Stomach smooth muscle (tissue), 2 donors: ENCODE results near the gene NFATC4.
"Not testable (repeated sequence)": the region's sequence is repeated elsewhere in the genome, so short reads cannot be mapped to it uniquely, and the experiment has no call there.

Experiments
- H3K27ac ChIP-seq: one replicate; pipeline ENCODE4 v1.7.0; 2013; ENCODE audit warnings: mild to moderate bottlenecking, low read length, inconsistent platforms
- H3K27me3 ChIP-seq, 2 donors: one replicate each; pipeline ENCODE4 v1.7.0; 2013; ENCODE audit warnings: low read length in 2 of 2; ENCODE audit not compliant: insufficient read depth in 2 of 2, control insufficient read depth in 1 of 2
- H3K36me3 ChIP-seq, 2 donors: one replicate each; pipeline ENCODE4 v1.7.0; 2013; ENCODE audit warnings: low read length in 2 of 2; ENCODE audit not compliant: control insufficient read depth in 2 of 2, insufficient read depth in 2 of 2
- H3K4me1 ChIP-seq: one replicate; pipeline ENCODE4 v1.7.0; 2013; ENCODE audit warnings: low read length; ENCODE audit not compliant: control insufficient read depth, insufficient read depth
- H3K4me3 ChIP-seq, 2 donors: one replicate each; pipeline ENCODE4 v1.7.0; 2013; ENCODE audit warnings: low read length in 2 of 2
- H3K9ac ChIP-seq, 2 donors: one replicate each; pipeline ENCODE4 v1.7.0; 2013; ENCODE audit warnings: low read length in 2 of 2, mild to moderate bottlenecking in 1 of 2
- H3K9me3 ChIP-seq, 2 donors: one replicate each; pipeline ENCODE4 v1.7.0; 2013; ENCODE audit warnings: low read length in 2 of 2; ENCODE audit not compliant: control insufficient read depth in 2 of 2
- donor health status: healthy.
- donor health status: Pancreatic carcinoma.

Gene NFATC4

GRCh38 chr14:24378327-24378726 lies 10.3 kb downstream of the NFATC4 start:
- no peak overlapping the region for H3K9ac ChIP-seq
- no peak overlapping the region for H3K4me3 ChIP-seq
- H3K36me3 ChIP-seq: peaks cover 15 to 28% of the 10 kb centered on the region in 2 donors
- no peaks in the 10 kb centered on the region for H3K9me3 ChIP-seq
- H3K27me3 ChIP-seq: no peaks in the 10 kb centered on the region
- H3K4me1 ChIP-seq: peaks cover 7% of the 10 kb centered on the region
- no peak overlapping the region for H3K27ac ChIP-seq

- peaks cover 7% of the 10 kb centered on the region for H3K4me1 ChIP-seq
- H3K9me3 ChIP-seq: no peaks in the 10 kb centered on the region
- no peak overlapping the region for H3K9ac ChIP-seq
- no peak overlapping the region for H3K27ac ChIP-seq
- H3K36me3 ChIP-seq: peaks cover 6 to 24% of the 10 kb centered on the region in 2 donors
- peaks cover 0 to 3% of the 10 kb centered on the region in 2 donors for H3K27me3 ChIP-seq
- H3K4me3 ChIP-seq: no peak overlapping the region
Measured at GRCh38 chr14:24378981-24379906, 11.3 kb downstream of the NFATC4 start.

- Histone ChIP-seq H3K9me3 (no peaks in the 10 kb centered on the region), H3K4me1 (peaks cover 7% of the 10 kb centered on the region), H3K27ac (no peak overlapping the region), H3K27me3 (peaks cover 0 to 5% of the 10 kb centered on the region in 2 donors), H3K4me3 (no peak overlapping the region), H3K9ac (no peak overlapping the region), H3K36me3 (peaks cover 5 to 15% of the 10 kb centered on the region in 2 donors)
Measured at GRCh38 chr14:24379907-24380730, 12.1 kb downstream of the NFATC4 start.

GRCh38 chr14:24381363-24382063 lies 13.5 kb downstream of the NFATC4 start:
- peaks cover 7% of the 10 kb centered on the region for H3K4me1 ChIP-seq
- H3K9ac ChIP-seq: no peak overlapping the region
- H3K27me3 ChIP-seq: peaks cover 0 to 5% of the 10 kb centered on the region in 2 donors
- H3K9me3 ChIP-seq: no peaks in the 10 kb centered on the region
- no peak overlapping the region for H3K27ac ChIP-seq
- peaks cover 2 to 8% of the 10 kb centered on the region in 2 donors for H3K36me3 ChIP-seq
- no peak overlapping the region for H3K4me3 ChIP-seq

GRCh38 chr14:24382064-24382371 lies 14.0 kb downstream of the NFATC4 start:
- Histone ChIP-seq H3K27me3 (peaks cover 0 to 5% of the 10 kb centered on the region in 2 donors), H3K4me1 (peaks cover 7% of the 10 kb centered on the region), H3K4me3 (no peak overlapping the region), H3K36me3 (peaks cover 2 to 3% of the 10 kb centered on the region in 2 donors), H3K9ac (no peak overlapping the region), H3K27ac (no peak overlapping the region), H3K9me3 (no peaks in the 10 kb centered on the region)

GRCh38 chr14:24384169-24384568 lies 16.2 kb downstream of the NFATC4 start:
- Histone ChIP-seq H3K4me1 (peaks cover 3% of the 10 kb centered on the region), H3K27ac (no peak overlapping the region)

GRCh38 chr14:24385524-24385923 lies 17.5 kb downstream of the NFATC4 start:
- Histone ChIP-seq H3K27ac (no peak overlapping the region), H3K36me3 (no peaks in the 10 kb centered on the region), H3K9ac (no peak overlapping the region), H3K9me3 (no peaks in the 10 kb centered on the region), H3K27me3 (peaks cover 0 to 5% of the 10 kb centered on the region in 2 donors), H3K4me3 (no peak overlapping the region), H3K4me1 (peaks cover 3% of the 10 kb centered on the region)

More at GRCh38 chr14:24384169-24384568, 16.2 kb downstream of the NFATC4 start:
- H3K27me3 ChIP-seq: peaks cover 0 to 5% of the 10 kb centered on the region in 2 donors
- no peaks in the 10 kb centered on the region for H3K9me3 ChIP-seq
- no peak overlapping the region for H3K9ac ChIP-seq
- no peak overlapping the region for H3K4me3 ChIP-seq
- H3K36me3 ChIP-seq: no peaks in the 10 kb centered on the region

GRCh38 chr14:24387009-24387345 lies 19.0 kb downstream of the NFATC4 start:
- H3K27me3 ChIP-seq: peaks cover 0 to 9% of the 10 kb centered on the region in 2 donors
- no peaks in the 10 kb centered on the region for H3K9me3 ChIP-seq
- no peaks in the 10 kb centered on the region for H3K36me3 ChIP-seq
- H3K9ac ChIP-seq: no peak overlapping the region
- H3K27ac ChIP-seq: no peak overlapping the region
- peaks cover under 1% of the 10 kb centered on the region for H3K4me1 ChIP-seq
- no peak overlapping the region for H3K4me3 ChIP-seq

GRCh38 chr14:24387579-24387978 lies 19.6 kb downstream of the NFATC4 start:
- not testable (repeated sequence) for H3K27me3 ChIP-seq, H3K9me3 ChIP-seq, H3K4me1 ChIP-seq, H3K36me3 ChIP-seq, H3K9ac ChIP-seq, H3K4me3 ChIP-seq, H3K27ac ChIP-seq

GRCh38 chr14:24388474-24389179 lies 20.6 kb downstream of the NFATC4 start:
- no peak overlapping the region for H3K4me3 ChIP-seq
- no peak overlapping the region for H3K27ac ChIP-seq
- peaks cover 0 to 9% of the 10 kb centered on the region in 2 donors for H3K27me3 ChIP-seq

More at GRCh38 chr14:24388474-24389179, 20.6 kb downstream of the NFATC4 start:
- Histone ChIP-seq H3K9ac (no peak overlapping the region), H3K4me1 (peaks cover 3% of the 10 kb centered on the region), H3K36me3 (no peaks in the 10 kb centered on the region), H3K9me3 (no peaks in the 10 kb centered on the region)
